LNCAP (cell line): Measurements from ENCODE around the gene POP4.

ENCODE experiments used
- TF ChIP-seq, protein P1 (sequence below): fragments of 450-650 bp; IDR thresholded peaks from 2 replicates; pipeline ENCODE4 v1.5.1; 2017; ENCODE audit warnings: mild to moderate bottlenecking

POP4 gene

DNA sequence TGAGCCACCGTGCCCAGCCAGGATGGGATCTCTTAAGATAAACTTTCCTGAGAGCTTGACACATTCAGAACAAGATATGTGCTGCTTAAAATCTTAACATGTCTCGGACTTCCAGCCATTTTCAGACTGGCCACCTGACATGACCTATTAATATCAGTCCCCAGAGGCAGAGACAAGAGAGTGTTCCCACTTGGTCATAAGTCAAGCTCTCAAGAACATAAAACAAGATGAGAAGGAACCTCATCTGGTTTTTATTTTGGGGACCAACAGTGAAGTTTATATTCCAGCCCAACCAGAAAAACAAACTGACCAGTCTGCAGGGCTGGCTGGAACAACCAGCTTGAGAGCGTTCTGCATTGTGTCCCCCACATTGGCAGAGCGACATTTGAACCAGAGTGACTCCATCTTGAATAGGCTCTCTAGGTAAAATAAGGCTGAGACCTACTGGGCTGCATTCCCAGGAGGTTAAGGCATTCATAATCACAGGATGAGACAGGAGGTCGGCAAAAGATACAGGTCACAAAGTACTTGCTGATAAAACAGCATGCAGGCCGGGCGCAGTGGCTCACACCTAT lies 37.4 kb downstream of the POP4 start:
- TF ChIP-seq, protein P1, sequence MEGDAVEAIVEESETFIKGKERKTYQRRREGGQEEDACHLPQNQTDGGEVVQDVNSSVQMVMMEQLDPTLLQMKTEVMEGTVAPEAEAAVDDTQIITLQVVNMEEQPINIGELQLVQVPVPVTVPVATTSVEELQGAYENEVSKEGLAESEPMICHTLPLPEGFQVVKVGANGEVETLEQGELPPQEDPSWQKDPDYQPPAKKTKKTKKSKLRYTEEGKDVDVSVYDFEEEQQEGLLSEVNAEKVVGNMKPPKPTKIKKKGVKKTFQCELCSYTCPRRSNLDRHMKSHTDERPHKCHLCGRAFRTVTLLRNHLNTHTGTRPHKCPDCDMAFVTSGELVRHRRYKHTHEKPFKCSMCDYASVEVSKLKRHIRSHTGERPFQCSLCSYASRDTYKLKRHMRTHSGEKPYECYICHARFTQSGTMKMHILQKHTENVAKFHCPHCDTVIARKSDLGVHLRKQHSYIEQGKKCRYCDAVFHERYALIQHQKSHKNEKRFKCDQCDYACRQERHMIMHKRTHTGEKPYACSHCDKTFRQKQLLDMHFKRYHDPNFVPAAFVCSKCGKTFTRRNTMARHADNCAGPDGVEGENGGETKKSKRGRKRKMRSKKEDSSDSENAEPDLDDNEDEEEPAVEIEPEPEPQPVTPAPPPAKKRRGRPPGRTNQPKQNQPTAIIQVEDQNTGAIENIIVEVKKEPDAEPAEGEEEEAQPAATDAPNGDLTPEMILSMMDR, result no peak

- TF ChIP-seq, protein P1, result no peak
Observed at GRCh38 chr19:29644210-29644609, 38.1 kb downstream of the POP4 start.

GRCh38 chr19:29645491-29645867 lies 39.4 kb downstream of the POP4 start:
- TF ChIP-seq, protein P1, result no peak

GRCh38 chr19:29645911-29646310 lies 39.8 kb downstream of the POP4 start:
- TF ChIP-seq, protein P1, result no peak

DNA sequence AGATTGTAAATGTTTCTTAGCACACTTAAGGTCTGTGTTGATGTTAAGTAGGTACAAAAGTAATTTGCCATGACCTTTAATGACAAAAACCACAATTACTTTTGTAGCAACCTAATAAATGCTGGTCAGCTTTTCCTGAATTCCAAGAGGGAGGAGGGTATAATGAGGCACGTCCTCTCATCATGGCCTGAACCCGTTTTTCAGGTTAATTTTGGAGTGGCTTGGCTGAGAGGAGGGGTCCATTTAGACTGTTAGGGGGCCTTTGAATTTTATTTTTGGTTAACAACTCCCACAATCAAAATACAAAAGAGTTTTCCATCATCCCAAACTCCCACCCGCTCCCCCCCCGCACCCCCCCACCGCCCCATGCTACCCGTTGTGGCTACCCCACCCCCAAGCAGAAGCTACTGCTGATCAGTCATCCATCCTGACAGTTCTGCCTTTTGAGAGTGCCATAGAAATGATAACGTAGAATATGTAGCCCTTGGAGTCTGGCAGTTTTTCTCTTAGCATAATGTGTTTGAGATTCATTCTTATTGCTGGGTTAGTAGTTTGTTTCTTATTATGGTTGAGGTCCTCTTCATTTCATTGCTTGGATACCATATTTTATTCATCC lies 44.8 kb downstream of the POP4 start:
- TF ChIP-seq, protein P1, result no peak

GRCh38 chr19:29651622-29652394 lies 45.7 kb downstream of the POP4 start:
- TF ChIP-seq, protein P1, result no peak

- TF ChIP-seq, protein P1, result no peak
Observed at GRCh38 chr19:29653398-29653797, 47.3 kb downstream of the POP4 start.
